Measurements from ENCODE around the gene RNF112. TPM values are rescaled to one million over a fixed set of nuclear protein-coding genes. Genes with fewer than 3 reads are reported as not detected.
"Not testable (repeated sequence)": the region's sequence is repeated elsewhere in the genome, so short reads cannot be mapped to it uniquely, and the experiment has no call there.

Gene RNF112
- total RNA-seq, 6 experiments from 2014 or later, result 0.12 to 0.86 (median 0.54) TPM

DNA sequence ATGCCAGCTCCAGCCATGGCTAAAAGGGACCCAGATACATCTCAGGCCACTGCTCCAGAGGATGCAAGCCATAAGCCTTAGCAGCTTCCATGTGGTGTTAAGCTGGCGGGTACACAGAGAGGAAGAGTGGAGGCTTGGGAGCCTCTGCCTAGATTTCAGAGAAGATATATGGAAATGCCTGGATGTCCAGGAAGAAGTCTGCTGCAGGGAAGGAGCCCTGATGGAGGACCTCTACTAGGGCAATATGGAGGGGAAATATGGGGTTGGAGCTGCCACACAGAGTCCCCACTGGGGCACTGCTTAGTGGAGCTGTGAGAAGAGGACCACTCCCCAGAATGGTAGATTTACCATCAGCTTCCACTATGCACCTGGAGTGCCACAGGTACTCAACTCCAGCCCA is 32.1 kb downstream of the RNF112 start:
- Histone ChIP-seq H3K36me3 (no peaks in the 10 kb centered on the region), H3K4me1 (no peaks in the 10 kb centered on the region), H3K27me3 (no peaks in the 10 kb centered on the region), H3K9me3 (no peaks in the 10 kb centered on the region), H3K27ac (no peak overlapping the region), H3K4me3 (no peak overlapping the region)
- TF ChIP-seq POLR2A (IDR thresholded peaks at IDR 0.05) (no peak), CTCF (IDR thresholded peaks at IDR 0.05) (no peak)
- DNase-seq (no peak), ATAC-seq (no peak)
- no CpG with 5 or more reads among the region's 1 CpG for WGBS (ENCODE audit: insufficient coverage, low coverage, low lambda C conversion rate, missing lambda C conversion rate)
- intact Hi-C loops (cut with DNase I), result no loop called here

GRCh38 chr17:19445105-19445504 is 34.1 kb downstream of the RNF112 start:
- intact Hi-C loops (cut with DNase I), result no loop called here
- ATAC-seq (no peak), DNase-seq (no peak)
- TF ChIP-seq POLR2A (IDR thresholded peaks at IDR 0.05) (no peak), CTCF (IDR thresholded peaks at IDR 0.05) (no peak)
- Histone ChIP-seq H3K9me3 (no peaks in the 10 kb centered on the region), H3K4me1 (no peaks in the 10 kb centered on the region), H3K36me3 (no peaks in the 10 kb centered on the region), H3K27ac (no peak overlapping the region), H3K4me3 (no peak overlapping the region), H3K27me3 (no peaks in the 10 kb centered on the region)
- 100% methylated on average over 2 of the region's 2 CpGs for WGBS (ENCODE audit: insufficient coverage, low coverage, low lambda C conversion rate, missing lambda C conversion rate)

GRCh38 chr17:19446577-19446976 is 35.5 kb downstream of the RNF112 start:
- H3K4me3 ChIP-seq; H3K4me1 ChIP-seq; H3K9me3 ChIP-seq; H3K27ac ChIP-seq; DNase-seq; H3K27me3 ChIP-seq; ATAC-seq; H3K36me3 ChIP-seq; intact Hi-C loops (cut with DNase I): not testable (repeated sequence)
- 50% methylated on average over 4 of the region's 26 CpGs for whole genome bisulfite sequencing (ENCODE audit: insufficient coverage, low coverage, low lambda C conversion rate, missing lambda C conversion rate)

DNA sequence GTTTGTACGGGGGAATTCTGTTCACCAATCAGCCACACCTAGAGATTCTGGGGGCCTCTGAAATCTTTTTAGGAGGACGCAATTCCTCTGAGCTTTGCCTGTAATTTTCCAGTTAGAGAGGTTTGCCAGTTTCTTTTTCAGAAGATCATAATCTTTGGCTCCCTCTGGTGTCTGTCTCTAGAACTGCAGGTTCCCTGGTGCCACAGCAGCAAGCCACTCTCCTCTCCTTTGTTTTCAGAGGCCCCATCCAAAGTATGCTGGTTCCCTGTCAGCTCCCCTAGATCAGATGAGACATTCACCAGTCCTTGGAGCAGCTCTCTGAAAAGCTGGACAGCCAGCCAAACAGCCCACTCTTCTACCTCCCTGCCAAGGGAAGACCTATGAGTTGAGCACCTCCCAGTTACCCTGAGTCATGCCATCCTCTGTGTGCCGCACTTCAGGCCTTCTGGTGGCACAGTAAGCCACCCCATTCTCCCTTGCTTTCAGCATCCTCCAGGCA is 36.1 kb downstream of the RNF112 start:
- no peak for TF ChIP-seq POLR2A (IDR thresholded peaks at IDR 0.05)
- TF ChIP-seq CTCF (IDR thresholded peaks at IDR 0.05), result peak; percentile 91 to 98 (median 94)
- Histone ChIP-seq H3K36me3 (no peaks in the 10 kb centered on the region), H3K27ac (peak overlapping the region in 1 of 3 donors; percentile 52), H3K9me3 (no peaks in the 10 kb centered on the region), H3K27me3 (no peaks in the 10 kb centered on the region), H3K4me1 (no peaks in the 10 kb centered on the region), H3K4me3 (no peak overlapping the region)
- 0% methylated on average over 2 of the region's 3 CpGs for WGBS (ENCODE audit: insufficient coverage, low coverage, low lambda C conversion rate, missing lambda C conversion rate)
- DNase-seq (peak in 1 of 3 donors; percentile 65), ATAC-seq (peak; percentile 79 to 90 (median 84))
- intact Hi-C loops (cut with DNase I), result no loop called here

DNA sequence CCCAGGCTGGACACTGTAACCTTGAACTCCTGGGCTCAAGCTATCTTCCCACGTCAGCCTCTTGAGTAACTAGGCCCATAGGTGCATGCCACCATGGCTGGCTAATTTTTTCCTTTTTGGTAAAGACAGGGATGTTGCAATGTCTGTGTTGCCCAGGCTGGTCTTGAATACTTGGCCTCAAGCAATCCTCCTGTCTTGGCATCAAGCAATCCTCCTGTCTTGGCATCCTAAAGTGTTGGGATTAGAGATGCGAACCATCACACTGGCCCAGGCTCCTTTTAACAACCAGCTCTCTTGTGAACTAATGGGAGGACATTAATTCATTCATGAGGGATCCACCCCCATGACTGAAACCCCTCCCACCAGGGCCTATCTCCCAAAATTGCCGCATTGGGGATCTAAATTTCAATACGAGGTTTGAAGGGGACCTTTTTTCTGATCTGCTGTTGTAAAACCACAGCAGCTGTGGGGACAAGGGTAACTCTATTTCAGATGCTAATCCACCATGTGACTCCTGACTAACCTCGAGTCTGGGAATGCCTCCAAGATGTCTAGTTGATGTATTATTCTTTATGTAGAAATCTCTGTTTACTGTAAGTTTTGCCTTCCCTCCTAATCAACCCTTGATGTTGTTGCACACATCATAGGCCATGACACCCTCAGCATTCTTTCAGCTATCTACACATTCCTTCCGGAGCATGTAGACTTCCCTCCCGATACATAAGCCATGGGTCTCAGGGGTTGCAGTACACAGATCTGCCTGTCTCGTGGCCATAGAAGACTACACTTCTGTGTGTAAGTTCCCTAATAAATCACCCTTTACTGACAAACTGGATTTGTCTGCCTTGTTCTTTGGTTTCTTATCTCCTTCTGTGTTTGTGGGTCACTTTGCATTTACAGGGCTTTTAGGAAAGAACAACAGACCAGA is 37.6 kb downstream of the RNF112 start:
- TF ChIP-seq CTCF (IDR thresholded peaks at IDR 0.05), result no peak
- no peak for TF ChIP-seq POLR2A (IDR thresholded peaks at IDR 0.05)
- DNase-seq, result no peak

More for the DNA sequence above, 37.6 kb downstream of the RNF112 start:
- Histone ChIP-seq H3K9me3 (no peaks in the 10 kb centered on the region), H3K27me3 (no peaks in the 10 kb centered on the region), H3K4me1 (no peaks in the 10 kb centered on the region), H3K36me3 (no peaks in the 10 kb centered on the region), H3K4me3 (no peak overlapping the region), H3K27ac (peak overlapping the region; percentile 13 to 52 (median 40))
- peak; percentile 75 to 93 (median 88) for ATAC-seq
- WGBS (ENCODE audit: insufficient coverage, low coverage, low lambda C conversion rate, missing lambda C conversion rate), result 39% methylated on average over 7 of the region's 8 CpGs
- intact Hi-C loops (cut with DNase I), result no loop called here

Data from right lobe of liver (tissue), 6 donors.